22Rv1 (cell line): Measurements from ENCODE around the gene GPN1.

ENCODE experiments used
- ZFX ChIP-seq: fragments of 450-650 bp; IDR thresholded peaks from 2 replicates; pipeline ENCODE4 v1.6.1; 2017; ENCODE audit warnings: antibody characterized with exemption, borderline replicate concordance
- TF ChIP-seq, protein P1 (sequence below): fragments of 450-650 bp; IDR thresholded peaks from 2 replicates; pipeline ENCODE4 v1.5.1; 2017; ENCODE audit warnings: mild to moderate bottlenecking

GRCh38 chr2:27689424-27689823 lies 60.6 kb downstream of the GPN1 start:
- TF ChIP-seq, protein P1, sequence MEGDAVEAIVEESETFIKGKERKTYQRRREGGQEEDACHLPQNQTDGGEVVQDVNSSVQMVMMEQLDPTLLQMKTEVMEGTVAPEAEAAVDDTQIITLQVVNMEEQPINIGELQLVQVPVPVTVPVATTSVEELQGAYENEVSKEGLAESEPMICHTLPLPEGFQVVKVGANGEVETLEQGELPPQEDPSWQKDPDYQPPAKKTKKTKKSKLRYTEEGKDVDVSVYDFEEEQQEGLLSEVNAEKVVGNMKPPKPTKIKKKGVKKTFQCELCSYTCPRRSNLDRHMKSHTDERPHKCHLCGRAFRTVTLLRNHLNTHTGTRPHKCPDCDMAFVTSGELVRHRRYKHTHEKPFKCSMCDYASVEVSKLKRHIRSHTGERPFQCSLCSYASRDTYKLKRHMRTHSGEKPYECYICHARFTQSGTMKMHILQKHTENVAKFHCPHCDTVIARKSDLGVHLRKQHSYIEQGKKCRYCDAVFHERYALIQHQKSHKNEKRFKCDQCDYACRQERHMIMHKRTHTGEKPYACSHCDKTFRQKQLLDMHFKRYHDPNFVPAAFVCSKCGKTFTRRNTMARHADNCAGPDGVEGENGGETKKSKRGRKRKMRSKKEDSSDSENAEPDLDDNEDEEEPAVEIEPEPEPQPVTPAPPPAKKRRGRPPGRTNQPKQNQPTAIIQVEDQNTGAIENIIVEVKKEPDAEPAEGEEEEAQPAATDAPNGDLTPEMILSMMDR: no peak
- TF ChIP-seq ZFX: no peak
